Trophoblast cell (in vitro differentiated cells and primary cell): ENCODE data around the gene ASB8. TPM values are rescaled to one million over a fixed set of nuclear protein-coding genes. Genes with fewer than 3 reads are reported as not detected.

Source experiments
- DNase-seq, 2 donors: peaks; one replicate each; pipeline ENCODE4 v3.0.0-alpha.2; 2016
- H2AFZ ChIP-seq: 2 replicates; pipeline ENCODE4 v1.6.1; 2013; ENCODE audit warnings: low read length, moderate library complexity, mild to moderate bottlenecking; ENCODE audit not compliant: insufficient read depth, poor library complexity
- H2AK5ac ChIP-seq: 2 replicates; pipeline ENCODE4 v1.6.1; 2013; ENCODE audit warnings: mild to moderate bottlenecking, low read length
- H2BK120ac ChIP-seq: 2 replicates; pipeline ENCODE4 v1.6.1; 2013; ENCODE audit warnings: low read length, mild to moderate bottlenecking, moderate library complexity; ENCODE audit not compliant: insufficient read depth, poor library complexity
- H2BK12ac ChIP-seq: 2 replicates; pipeline ENCODE4 v1.6.1; 2013; ENCODE audit warnings: mild to moderate bottlenecking, low read length, moderate library complexity
- H2BK5ac ChIP-seq: 2 replicates; pipeline ENCODE4 v1.6.1; 2013; ENCODE audit warnings: low read length, low read depth, moderate library complexity, mild to moderate bottlenecking; ENCODE audit not compliant: poor library complexity
- H3K14ac ChIP-seq: 2 replicates; pipeline ENCODE4 v1.6.1; 2013; ENCODE audit warnings: mild to moderate bottlenecking, low read length
- H3K18ac ChIP-seq: 2 replicates; pipeline ENCODE4 v1.6.1; 2013; ENCODE audit warnings: mild to moderate bottlenecking, low read length
- H3K23ac ChIP-seq: 2 replicates; pipeline ENCODE4 v1.6.1; 2013; ENCODE audit warnings: low read length
- H3K27ac ChIP-seq: 2 replicates; pipeline ENCODE4 v1.5.1; 2013; ENCODE audit warnings: low read depth, mild to moderate bottlenecking, inconsistent platforms, low read length, moderate library complexity
- H3K27me3 ChIP-seq: 2 replicates; pipeline ENCODE4 v1.6.1; 2013; ENCODE audit warnings: inconsistent platforms, mild to moderate bottlenecking, low read length, moderate library complexity; ENCODE audit not compliant: insufficient read depth
- H3K36me3 ChIP-seq, 2 experiments: 1 replicate in 1 of 2; 2 replicates in 1 of 2; pipeline ENCODE4 v1.6.1; 2013; ENCODE audit warnings: low read length in 2 of 2, mild to moderate bottlenecking in 2 of 2, moderate library complexity in 1 of 2; ENCODE audit not compliant: insufficient read depth in 2 of 2, control insufficient read depth in 1 of 2
- H3K4ac ChIP-seq: 2 replicates; pipeline ENCODE4 v1.6.1; 2013; ENCODE audit warnings: low read depth, mild to moderate bottlenecking, low read length, moderate library complexity
- H3K4me1 ChIP-seq, 2 experiments: 1 replicate in 1 of 2; 2 replicates in 1 of 2; pipeline ENCODE4 v1.6.1; 2013; ENCODE audit warnings: low read length in 2 of 2, mild to moderate bottlenecking in 2 of 2, moderate library complexity in 1 of 2; ENCODE audit not compliant: insufficient read depth in 2 of 2, control insufficient read depth in 1 of 2
- H3K4me2 ChIP-seq: 2 replicates; pipeline ENCODE4 v1.6.1; 2013; ENCODE audit warnings: inconsistent platforms, mild to moderate bottlenecking, low read length, moderate library complexity
- H3K4me3 ChIP-seq: 2 replicates; pipeline ENCODE4 v1.5.1; 2013; ENCODE audit warnings: mild to moderate bottlenecking, low read depth, low read length, inconsistent platforms
- H3K79me1 ChIP-seq: one replicate; pipeline ENCODE4 v1.6.1; 2013; ENCODE audit warnings: low read length
- H3K79me2 ChIP-seq: 2 replicates; pipeline ENCODE4 v1.6.1; 2013; ENCODE audit warnings: low read length, mild to moderate bottlenecking; ENCODE audit not compliant: control insufficient read depth, insufficient read depth, poor library complexity
- H3K9ac ChIP-seq: 2 replicates; pipeline ENCODE4 v1.6.1; 2013; ENCODE audit warnings: mild to moderate bottlenecking, low read length
- H3K9me3 ChIP-seq: 2 replicates; pipeline ENCODE4 v1.6.1; 2013; ENCODE audit warnings: low read depth, mild to moderate bottlenecking, control low read depth, inconsistent platforms, low read length; ENCODE audit not compliant: insufficient read depth
- H4K12ac ChIP-seq: 2 replicates; pipeline ENCODE4 v1.6.1; 2013; ENCODE audit warnings: low read depth, mild to moderate bottlenecking, low read length, moderate library complexity
- H4K8ac ChIP-seq: 2 replicates; pipeline ENCODE4 v1.6.1; 2013; ENCODE audit warnings: low read depth, mild to moderate bottlenecking, low read length, moderate library complexity
- H4K91ac ChIP-seq: one replicate; pipeline ENCODE4 v1.6.1; 2013; ENCODE audit warnings: low read depth, mild to moderate bottlenecking, low read length, moderate library complexity
- WGBS: extraction: QIAGEN DNeasy Blood & Tissue Kit; methylation state at CpG from one replicate; pipeline ENCODE4 v1.1.7; 2013; ENCODE audit warnings: missing lambda C conversion rate; ENCODE audit not compliant: insufficient read length, insufficient coverage; ENCODE audit errors: extremely low coverage; 5-methylcytosine and 5-hydroxymethylcytosine counted together
- polyA plus RNA-seq: library from polyadenylated mRNA; stranded (reverse); fragments of 200-250 nt; gene quantifications from 2 replicates; pipeline ENCODE4 v1.2.3, GENCODE V29; 2013

Gene ASB8, protein sequence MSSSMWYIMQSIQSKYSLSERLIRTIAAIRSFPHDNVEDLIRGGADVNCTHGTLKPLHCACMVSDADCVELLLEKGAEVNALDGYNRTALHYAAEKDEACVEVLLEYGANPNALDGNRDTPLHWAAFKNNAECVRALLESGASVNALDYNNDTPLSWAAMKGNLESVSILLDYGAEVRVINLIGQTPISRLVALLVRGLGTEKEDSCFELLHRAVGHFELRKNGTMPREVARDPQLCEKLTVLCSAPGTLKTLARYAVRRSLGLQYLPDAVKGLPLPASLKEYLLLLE
- polyA plus RNA-seq, result 9.0 and 9.3 TPM in 2 replicates

GRCh38 chr12:48157018-48157888, at the start of gene ASB8:
Gene ASB8, minus strand, starts transcription at chr12:48157515. Its CDS starts 4,019 bp downstream, at chr12:48153496.
- Histone ChIP-seq H3K79me2 (no peaks in the 10 kb centered on the region), H2BK12ac (no peak within 1 kb of the TSS), H3K27me3 (no peaks in the 10 kb centered on the region), H3K27ac (peak within 1 kb of the TSS; percentile 20), H3K4me3 (peak within 1 kb of the TSS; percentile 98), H3K79me1 (peaks cover 5% of the 10 kb centered on the region), H2BK5ac (no peak within 1 kb of the TSS), H3K36me3 (no peaks in the 10 kb centered on the region), H2AK5ac (no peak within 1 kb of the TSS), H4K8ac (peak within 1 kb of the TSS; percentile 92), H3K4ac (no peak within 1 kb of the TSS), H3K18ac (no peak within 1 kb of the TSS), H3K9me3 (no peaks in the 10 kb centered on the region), H3K23ac (no peak within 1 kb of the TSS), H3K9ac (peak within 1 kb of the TSS; percentile 72), H4K91ac (peak within 1 kb of the TSS; percentile 50), H3K4me1 (peaks cover 0 to 6% of the 10 kb centered on the region in 2 experiments), H2BK120ac (no peak within 1 kb of the TSS), H2AFZ (peak within 1 kb of the TSS; percentile 89), H3K14ac (peak within 1 kb of the TSS; percentile 62), H4K12ac (peak within 1 kb of the TSS; percentile 74), H3K4me2 (peak within 1 kb of the TSS; percentile 76)
- no CpG with 5 or more reads among the region's 56 CpGs for WGBS
- DNase-seq, result peak; percentile 100

GRCh38 chr12:48203192-48203591, 45.9 kb upstream of the ASB8 start, which contains the start of gene OR10AD1:
Gene OR10AD1, minus strand, starts transcription at chr12:48203292. Its CDS starts 0 bp downstream, at chr12:48203292.
- H3K4me1 ChIP-seq, result peaks cover 0 to 3% of the 10 kb centered on the region in 2 experiments
- no peak within 1 kb of the TSS for H3K23ac ChIP-seq
- H3K4me2 ChIP-seq, result no peak within 1 kb of the TSS
- H2AK5ac ChIP-seq, result no peak within 1 kb of the TSS
- H3K27ac ChIP-seq, result no peak within 1 kb of the TSS
- H3K27me3 ChIP-seq, result no peaks in the 10 kb centered on the region
- no CpG with 5 or more reads among the region's 4 CpGs for WGBS
- no peak within 1 kb of the TSS for H2AFZ ChIP-seq
- no peak within 1 kb of the TSS for H4K91ac ChIP-seq
- peaks cover 0 to 5% of the 10 kb centered on the region in 2 experiments for H3K36me3 ChIP-seq
- H3K79me2 ChIP-seq, result peaks cover 3% of the 10 kb centered on the region
- DNase-seq, result no peak
- no peak within 1 kb of the TSS for H4K8ac ChIP-seq
- H3K79me1 ChIP-seq, result peaks cover 6% of the 10 kb centered on the region
- H3K4ac ChIP-seq, result no peak within 1 kb of the TSS
- H2BK120ac ChIP-seq, result no peak within 1 kb of the TSS
- H3K4me3 ChIP-seq, result no peak within 1 kb of the TSS
- H2BK5ac ChIP-seq, result no peak within 1 kb of the TSS
- no peak within 1 kb of the TSS for H3K18ac ChIP-seq
- H2BK12ac ChIP-seq, result no peak within 1 kb of the TSS
- no peak within 1 kb of the TSS for H3K9ac ChIP-seq
- peaks cover 3% of the 10 kb centered on the region for H3K9me3 ChIP-seq
- H4K12ac ChIP-seq, result no peak within 1 kb of the TSS
- no peak within 1 kb of the TSS for H3K14ac ChIP-seq

- Histone ChIP-seq H2BK5ac (no peak overlapping the region), H3K27ac (no peak overlapping the region), H2AK5ac (no peak overlapping the region), H3K23ac (no peak overlapping the region), H4K91ac (no peak overlapping the region), H3K14ac (no peak overlapping the region), H3K9me3 (peaks cover 3% of the 10 kb centered on the region), H2BK12ac (no peak overlapping the region), H3K79me2 (peaks cover 3% of the 10 kb centered on the region), H3K4me2 (no peak overlapping the region), H3K27me3 (no peaks in the 10 kb centered on the region), H2BK120ac (no peak overlapping the region), H3K9ac (no peak overlapping the region), H4K8ac (no peak overlapping the region), H3K79me1 (peaks cover 8% of the 10 kb centered on the region), H2AFZ (no peak overlapping the region), H3K4me1 (peaks cover 0 to 3% of the 10 kb centered on the region in 2 experiments), H3K4ac (no peak overlapping the region), H3K4me3 (no peak overlapping the region), H4K12ac (no peak overlapping the region), H3K18ac (no peak overlapping the region), H3K36me3 (peaks cover 0 to 5% of the 10 kb centered on the region in 2 experiments)
- no CpG with 5 or more reads among the region's 8 CpGs for whole genome bisulfite sequencing
- DNase-seq, result no peak
These were observed 45.5 kb upstream of the ASB8 start for GRCh38 chr12:48202766-48203165.

GRCh38 chr12:48201516-48201915, 44.2 kb upstream of the ASB8 start:
- no CpG with 5 or more reads among the region's 3 CpGs for WGBS
- Histone ChIP-seq H2BK120ac (no peak overlapping the region), H4K8ac (no peak overlapping the region), H2AK5ac (no peak overlapping the region), H4K91ac (no peak overlapping the region), H3K9me3 (peaks cover 3% of the 10 kb centered on the region), H3K27ac (no peak overlapping the region), H2AFZ (no peak overlapping the region), H2BK12ac (no peak overlapping the region), H3K9ac (no peak overlapping the region), H3K27me3 (no peaks in the 10 kb centered on the region), H3K23ac (no peak overlapping the region), H3K4me3 (no peak overlapping the region), H3K36me3 (peaks cover 0 to 5% of the 10 kb centered on the region in 2 experiments), H3K79me2 (peaks cover 3% of the 10 kb centered on the region), H2BK5ac (no peak overlapping the region), H3K18ac (no peak overlapping the region), H3K79me1 (peaks cover 10% of the 10 kb centered on the region), H3K4ac (no peak overlapping the region), H3K14ac (no peak overlapping the region), H3K4me1 (peaks cover 0 to 3% of the 10 kb centered on the region in 2 experiments), H3K4me2 (no peak overlapping the region), H4K12ac (no peak overlapping the region)
- no peak for DNase-seq
